ENCODE measurements around the gene FASN.

DNA sequence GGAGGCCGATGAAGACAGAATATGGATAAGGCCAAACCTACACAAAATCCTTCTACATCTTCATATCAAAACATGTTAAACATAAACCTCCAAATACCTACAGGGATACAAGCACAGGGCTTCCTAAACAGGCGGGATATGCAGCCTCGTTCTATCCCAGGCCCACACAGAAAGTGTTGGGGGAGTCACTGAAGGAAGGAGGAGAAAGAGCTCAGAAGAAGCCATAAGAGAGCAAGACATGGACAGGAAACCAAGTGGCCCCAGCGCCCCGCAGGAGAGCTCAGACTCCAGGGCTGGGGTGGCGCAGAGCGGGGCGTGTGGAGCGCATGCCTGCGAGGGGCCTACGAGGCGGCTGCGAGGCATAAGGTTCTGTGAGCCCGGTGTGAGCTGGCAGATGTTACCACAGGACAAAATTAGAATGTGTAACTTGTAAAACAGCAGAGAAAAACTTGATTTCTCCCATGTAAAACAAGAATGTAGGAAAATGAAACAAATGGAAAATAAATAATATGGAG lies 11.0 kb upstream of the FASN start:
- TF ChIP-seq, protein P1, sequence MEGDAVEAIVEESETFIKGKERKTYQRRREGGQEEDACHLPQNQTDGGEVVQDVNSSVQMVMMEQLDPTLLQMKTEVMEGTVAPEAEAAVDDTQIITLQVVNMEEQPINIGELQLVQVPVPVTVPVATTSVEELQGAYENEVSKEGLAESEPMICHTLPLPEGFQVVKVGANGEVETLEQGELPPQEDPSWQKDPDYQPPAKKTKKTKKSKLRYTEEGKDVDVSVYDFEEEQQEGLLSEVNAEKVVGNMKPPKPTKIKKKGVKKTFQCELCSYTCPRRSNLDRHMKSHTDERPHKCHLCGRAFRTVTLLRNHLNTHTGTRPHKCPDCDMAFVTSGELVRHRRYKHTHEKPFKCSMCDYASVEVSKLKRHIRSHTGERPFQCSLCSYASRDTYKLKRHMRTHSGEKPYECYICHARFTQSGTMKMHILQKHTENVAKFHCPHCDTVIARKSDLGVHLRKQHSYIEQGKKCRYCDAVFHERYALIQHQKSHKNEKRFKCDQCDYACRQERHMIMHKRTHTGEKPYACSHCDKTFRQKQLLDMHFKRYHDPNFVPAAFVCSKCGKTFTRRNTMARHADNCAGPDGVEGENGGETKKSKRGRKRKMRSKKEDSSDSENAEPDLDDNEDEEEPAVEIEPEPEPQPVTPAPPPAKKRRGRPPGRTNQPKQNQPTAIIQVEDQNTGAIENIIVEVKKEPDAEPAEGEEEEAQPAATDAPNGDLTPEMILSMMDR (IDR thresholded peaks at IDR 0.05), result no peak
- TF ChIP-seq, protein P2, sequence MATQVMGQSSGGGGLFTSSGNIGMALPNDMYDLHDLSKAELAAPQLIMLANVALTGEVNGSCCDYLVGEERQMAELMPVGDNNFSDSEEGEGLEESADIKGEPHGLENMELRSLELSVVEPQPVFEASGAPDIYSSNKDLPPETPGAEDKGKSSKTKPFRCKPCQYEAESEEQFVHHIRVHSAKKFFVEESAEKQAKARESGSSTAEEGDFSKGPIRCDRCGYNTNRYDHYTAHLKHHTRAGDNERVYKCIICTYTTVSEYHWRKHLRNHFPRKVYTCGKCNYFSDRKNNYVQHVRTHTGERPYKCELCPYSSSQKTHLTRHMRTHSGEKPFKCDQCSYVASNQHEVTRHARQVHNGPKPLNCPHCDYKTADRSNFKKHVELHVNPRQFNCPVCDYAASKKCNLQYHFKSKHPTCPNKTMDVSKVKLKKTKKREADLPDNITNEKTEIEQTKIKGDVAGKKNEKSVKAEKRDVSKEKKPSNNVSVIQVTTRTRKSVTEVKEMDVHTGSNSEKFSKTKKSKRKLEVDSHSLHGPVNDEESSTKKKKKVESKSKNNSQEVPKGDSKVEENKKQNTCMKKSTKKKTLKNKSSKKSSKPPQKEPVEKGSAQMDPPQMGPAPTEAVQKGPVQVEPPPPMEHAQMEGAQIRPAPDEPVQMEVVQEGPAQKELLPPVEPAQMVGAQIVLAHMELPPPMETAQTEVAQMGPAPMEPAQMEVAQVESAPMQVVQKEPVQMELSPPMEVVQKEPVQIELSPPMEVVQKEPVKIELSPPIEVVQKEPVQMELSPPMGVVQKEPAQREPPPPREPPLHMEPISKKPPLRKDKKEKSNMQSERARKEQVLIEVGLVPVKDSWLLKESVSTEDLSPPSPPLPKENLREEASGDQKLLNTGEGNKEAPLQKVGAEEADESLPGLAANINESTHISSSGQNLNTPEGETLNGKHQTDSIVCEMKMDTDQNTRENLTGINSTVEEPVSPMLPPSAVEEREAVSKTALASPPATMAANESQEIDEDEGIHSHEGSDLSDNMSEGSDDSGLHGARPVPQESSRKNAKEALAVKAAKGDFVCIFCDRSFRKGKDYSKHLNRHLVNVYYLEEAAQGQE (IDR thresholded peaks at IDR 0.05; ENCODE audit: insufficient read depth in 1 of 2, low read depth in 2 of 2, low read length in 1 of 2), result no peak
- no peak for TF ChIP-seq TCF7L2 (IDR thresholded peaks at IDR 0.05; ENCODE audit: low read depth, low read length)

Data from Panc1 (cell line).